Vagina (tissue), 2 donors: ENCODE results near the gene NAMPT. TPM values are rescaled to one million over a fixed set of nuclear protein-coding genes. Genes with fewer than 3 reads are reported as not detected.

ENCODE experiments used
- DNase-seq, 2 donors: peaks; one replicate each; pipeline ENCODE4 v3.0.0-alpha.2; 2017; ENCODE audit errors: extremely low spot score in 2 of 2
- H3K27ac ChIP-seq: fragments of 200-600 bp; sonication (generic); one replicate; pipeline ENCODE4 v1.5.1; 2019
- H3K27me3 ChIP-seq: fragments of 200-600 bp; sonication (generic); one replicate; pipeline ENCODE4 v1.5.1; 2019
- H3K36me3 ChIP-seq, 2 donors: fragments of 200-600 bp; sonication (generic); one replicate each; pipeline ENCODE4 v1.5.1; 2017 to 2019
- H3K4me1 ChIP-seq: fragments of 200-600 bp; sonication (generic); one replicate; pipeline ENCODE4 v1.5.1; 2019
- H3K4me3 ChIP-seq, 2 donors: fragments of 200-600 bp; sonication (generic); 1 replicate in 1 of 2; 2 replicates in 1 of 2; pipeline ENCODE4 v1.5.1; 2016 to 2019
- H3K9me3 ChIP-seq: fragments of 200-600 bp; sonication (generic); one replicate; pipeline ENCODE4 v1.5.1; 2019
- CTCF ChIP-seq, 3 experiments: fragments of 450-650 bp in 2 of 3; fragments of 200-600 bp in 1 of 3; sonication (generic) in 1 of 3; IDR thresholded peaks; one replicate each; pipeline ENCODE4 v1.5.1; 2017 to 2019; ENCODE audit warnings: antibody characterized with exemption in 3 of 3, mild to moderate bottlenecking in 2 of 3, moderate library complexity in 2 of 3
- POLR2A ChIP-seq, 2 donors: fragments of 450-650 bp; IDR thresholded peaks; one replicate each; pipeline ENCODE4 v1.6.1; 2017; ENCODE audit warnings: antibody characterized with exemption in 2 of 2, mild to moderate bottlenecking in 2 of 2, moderate library complexity in 2 of 2
- POLR2AphosphoS5 ChIP-seq, 2 donors: sonication (generic); formaldehyde crosslinking; IDR thresholded peaks; one replicate each; pipeline ENCODE4 v1.9.0; 2017; ENCODE audit warnings: antibody characterized with exemption in 2 of 2, mild to moderate bottlenecking in 2 of 2, low read depth in 1 of 2; ENCODE audit not compliant: insufficient read depth in 1 of 2
- intact Hi-C: fragments of 100-400 bp; cut with DNase I; formaldehyde crosslinking; loops from one replicate; pipeline ENCODE4 v1.15.1; 2023
- total RNA-seq: library from RNA; depleted of rRNA; stranded (reverse); fragments of >200 nt; gene quantifications from one replicate; pipeline ENCODE4 v1.2.3, GENCODE V29; 2016

NAMPT gene
- total RNA-seq, 1 donor from 2014 or later: 400 TPM

DNA sequence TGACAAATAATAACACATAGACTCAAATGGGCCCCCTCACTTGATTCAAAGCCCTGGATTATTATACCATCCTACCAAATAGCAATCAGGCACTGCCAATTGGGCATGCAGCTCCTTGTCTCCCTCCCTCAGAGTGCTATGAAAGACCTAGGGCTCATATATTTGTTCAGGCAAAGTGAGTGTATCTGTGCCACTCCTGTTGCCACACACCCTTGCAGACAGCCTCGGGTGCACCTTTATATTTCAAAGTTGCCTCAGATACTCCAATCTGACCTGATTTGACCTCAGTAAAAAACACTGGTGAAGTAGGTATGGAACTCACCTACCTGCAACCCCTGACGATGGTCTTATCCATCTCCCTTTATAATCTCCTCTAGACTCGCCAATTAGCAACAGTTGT lies 3.0 kb upstream of the NAMPT start:
- TF ChIP-seq CTCF (IDR thresholded peaks at IDR 0.05) (no peak), POLR2A (IDR thresholded peaks at IDR 0.05) (no peak), POLR2AphosphoS5 (IDR thresholded peaks at IDR 0.05; ENCODE audit: insufficient read depth in 1 of 2, low read depth in 1 of 2) (no peak)
- Histone ChIP-seq H3K27ac (no peak overlapping the region), H3K27me3 (no peaks in the 10 kb centered on the region), H3K36me3 (no peaks in the 10 kb centered on the region), H3K4me1 (peaks cover 21% of the 10 kb centered on the region), H3K9me3 (no peaks in the 10 kb centered on the region), H3K4me3 (no peak overlapping the region)
- intact Hi-C loops: no loop called here
- no peak for DNase-seq

GRCh38 chr7:106285855-106286492 lies 1.2 kb upstream of the NAMPT start:
- H3K4me1 ChIP-seq: peaks cover 38% of the 10 kb centered on the region
- intact Hi-C loops: loop anchor here (2.0 kb wide), 2 partner anchors 69 to 135 kb away; no protein-coding TSS in a partner anchor

DNA sequence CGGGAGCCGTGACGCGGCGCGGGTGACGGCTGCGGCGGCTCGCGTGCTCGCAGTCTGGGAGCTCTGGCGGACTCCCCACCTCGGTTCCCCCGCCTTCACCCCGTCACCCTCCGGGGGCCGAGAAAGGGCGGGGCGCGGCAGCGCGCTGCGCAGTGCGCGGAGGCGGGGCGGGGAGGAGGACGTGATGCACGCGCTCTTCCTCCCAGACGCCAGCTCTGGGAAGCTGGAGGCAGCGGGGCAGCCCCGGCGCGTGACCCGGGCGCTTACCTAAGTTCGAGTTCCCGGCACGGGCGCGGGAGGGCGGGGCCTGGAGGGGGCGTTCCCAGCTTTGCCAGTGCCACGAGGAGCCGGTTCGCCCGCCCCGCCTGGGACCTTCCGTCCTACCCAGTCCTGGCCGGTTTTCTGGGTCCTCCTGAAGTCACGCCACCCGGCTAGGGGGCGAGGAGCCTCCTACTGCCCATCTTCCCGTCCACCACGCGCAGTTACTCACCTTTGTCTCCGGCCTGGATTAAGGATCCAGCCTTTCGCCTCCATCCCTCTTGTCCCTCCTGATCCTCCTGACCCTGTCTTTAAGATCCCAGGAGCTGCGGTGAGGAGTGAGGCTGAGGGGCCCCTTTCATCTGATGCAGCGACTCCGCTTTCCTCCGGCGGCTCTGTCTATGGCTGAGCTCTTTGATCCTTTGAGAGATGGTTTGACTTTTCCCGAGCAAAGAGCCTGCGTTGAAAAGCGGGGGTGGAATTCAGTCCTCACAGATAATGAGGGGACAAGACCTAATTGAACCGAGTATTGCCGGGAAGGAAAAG lies 470 bp upstream of the NAMPT start:
- intact Hi-C loops: loop anchor here (2.0 kb wide), 2 partner anchors 68 to 136 kb away; no protein-coding TSS in a partner anchor
- Histone ChIP-seq H3K4me1 (peaks cover 44% of the 10 kb centered on the region), H3K27ac (peak overlapping the region; percentile 98), H3K4me3 (peak overlapping the region; percentile 82 to 87), H3K9me3 (no peaks in the 10 kb centered on the region), H3K27me3 (no peaks in the 10 kb centered on the region), H3K36me3 (no peaks in the 10 kb centered on the region)
- peak; percentile 99 for DNase-seq
- TF ChIP-seq POLR2A (IDR thresholded peaks at IDR 0.05) (peak in 1 of 2 donors; percentile 41), POLR2AphosphoS5 (IDR thresholded peaks at IDR 0.05; ENCODE audit: insufficient read depth in 1 of 2, low read depth in 1 of 2) (peak; percentile 91 to 98), CTCF (IDR thresholded peaks at IDR 0.05) (no peak)

More at GRCh38 chr7:106285855-106286492, 1.2 kb upstream of the NAMPT start:
- no peaks in the 10 kb centered on the region for H3K9me3 ChIP-seq
- peak overlapping the region; percentile 80 to 82 for H3K4me3 ChIP-seq
- H3K36me3 ChIP-seq: no peaks in the 10 kb centered on the region
- peak overlapping the region; percentile 98 for H3K27ac ChIP-seq
- TF ChIP-seq POLR2AphosphoS5 (IDR thresholded peaks at IDR 0.05; ENCODE audit: insufficient read depth in 1 of 2, low read depth in 1 of 2) (no peak), CTCF (IDR thresholded peaks at IDR 0.05) (no peak), POLR2A (IDR thresholded peaks at IDR 0.05) (no peak)
- H3K27me3 ChIP-seq: no peaks in the 10 kb centered on the region
- DNase-seq: no peak

- no peaks in the 10 kb centered on the region for H3K27me3 ChIP-seq
- peak overlapping the region; percentile 98 for H3K27ac ChIP-seq
- intact Hi-C loops: loop anchor here (2.0 kb wide), 2 partner anchors 67 to 137 kb away; no protein-coding TSS in a partner anchor
- DNase-seq: no peak
- peak overlapping the region; percentile 82 to 87 for H3K4me3 ChIP-seq
- no peaks in the 10 kb centered on the region for H3K36me3 ChIP-seq
- TF ChIP-seq CTCF (IDR thresholded peaks at IDR 0.05) (no peak), POLR2AphosphoS5 (IDR thresholded peaks at IDR 0.05; ENCODE audit: insufficient read depth in 1 of 2, low read depth in 1 of 2) (peak; percentile 12 to 48), POLR2A (IDR thresholded peaks at IDR 0.05) (no peak)
- H3K9me3 ChIP-seq: no peaks in the 10 kb centered on the region
- peaks cover 44% of the 10 kb centered on the region for H3K4me1 ChIP-seq
Measured at GRCh38 chr7:106283831-106284713, 711 bp downstream of the NAMPT start.
